CD4-positive, alpha-beta T cell (primary cell): ENCODE results near the gene CYTIP. TPM values are rescaled to one million over a fixed set of nuclear protein-coding genes. Genes with fewer than 3 reads are reported as not detected.

ENCODE experiments used
- ATAC-seq: fragments of 200-7000 bp; cut with Tn5 transposase; one replicate; pipeline ENCODE4 v1.10.0; 2022; ENCODE audit warnings: mild to moderate bottlenecking; ENCODE audit not compliant: poor library complexity
- CTCF ChIA-PET: fragments of 350-600 bp; sonication (Branson Sonifier 250); formaldehyde crosslinking; loops from one replicate; lab custom pipeline; 2021; ENCODE audit warnings: antibody characterized with exemption, inconsistent platforms; lab: Charles Lee
- POLR2A ChIA-PET: fragments of 350-600 bp; sonication (Branson Sonifier 250); formaldehyde crosslinking; loops from one replicate; lab custom pipeline; 2021; ENCODE audit warnings: antibody characterized with exemption, inconsistent platforms; lab: Charles Lee
- DNase-seq, 14 experiments: peaks; one replicate each; pipeline ENCODE4 v3.0.0-alpha.2; 2013 to 2020; ENCODE audit warnings: mixed read lengths in 2 of 14
- H3K27ac ChIP-seq, 2 donors: one replicate each; pipeline versions ENCODE4 v1.5.1 to v1.7.0; 2013; ENCODE audit warnings: low read length in 2 of 2, low read depth in 1 of 2, mild to moderate bottlenecking in 1 of 2
- H3K27me3 ChIP-seq, 2 experiments: 1 replicate in 1 of 2; 2 replicates in 1 of 2; pipeline versions ENCODE4 v1.6.1 to v1.7.0; 2013; ENCODE audit warnings: low read length in 2 of 2, control low read depth in 1 of 2, mild to moderate bottlenecking in 1 of 2, moderate library complexity in 1 of 2; ENCODE audit not compliant: insufficient read depth in 2 of 2, control insufficient read depth in 1 of 2
- H3K36me3 ChIP-seq: one replicate; pipeline ENCODE4 v1.6.1; 2013; ENCODE audit warnings: low read length, control low read depth; ENCODE audit not compliant: insufficient read depth
- H3K4me1 ChIP-seq: one replicate; pipeline ENCODE4 v1.6.1; 2013; ENCODE audit warnings: low read length, control low read depth; ENCODE audit not compliant: insufficient read depth
- H3K4me3 ChIP-seq: one replicate; pipeline ENCODE4 v1.5.1; 2013; ENCODE audit warnings: mild to moderate bottlenecking, low read length, moderate library complexity
- H3K9me3 ChIP-seq, 2 experiments: 1 replicate in 1 of 2; 2 replicates in 1 of 2; pipeline versions ENCODE4 v1.6.1 to v1.7.0; 2013; ENCODE audit warnings: low read length in 2 of 2, mild to moderate bottlenecking in 2 of 2, control low read depth in 1 of 2, moderate library complexity in 1 of 2; ENCODE audit not compliant: control insufficient read depth in 1 of 2, insufficient read depth in 1 of 2
- H3K27ac Mint-ChIP-seq: one replicate; pipeline ENCODE4 v1.8.0; 2020; ENCODE audit warnings: mixed read lengths
- H3K27me3 Mint-ChIP-seq: one replicate; pipeline ENCODE4 v1.8.0; 2021; ENCODE audit warnings: mixed read lengths
- H3K36me3 Mint-ChIP-seq: one replicate; pipeline ENCODE4 v1.8.0; 2021; ENCODE audit warnings: low read depth, mixed read lengths
- H3K4me1 Mint-ChIP-seq: one replicate; pipeline ENCODE4 v1.8.0; 2021; ENCODE audit warnings: low read depth, mixed read lengths
- H3K4me3 Mint-ChIP-seq: one replicate; pipeline ENCODE4 v1.8.0; 2020; ENCODE audit warnings: mild to moderate bottlenecking, mixed read lengths
- H3K9me3 Mint-ChIP-seq: one replicate; pipeline ENCODE4 v1.8.0; 2020; ENCODE audit warnings: mixed read lengths
- CTCF ChIP-seq: fragments of 200-600 bp; IDR thresholded peaks from one replicate; pipeline ENCODE4 v1.8.0; 2022; ENCODE audit warnings: antibody characterized with exemption, mild to moderate bottlenecking
- intact Hi-C, 2 experiments: fragments of 100-400 bp; cut with DNase I in 1 of 2; cut with micrococcal nuclease in 1 of 2; formaldehyde crosslinking; loops; one replicate each; pipeline versions ENCODE4 v1.15.1 to v1.9.0; 2023 to 2025; cut with DNase I, micrococcal nuclease
- total RNA-seq, 174 experiments: library from RNA in 2 of 174; stranded (reverse) in 2 of 174; gene quantifications; one replicate each; pipeline ENCODE4 v1.2.3 and lab custom pipeline; 2021 to 2026

Gene CYTIP
- total RNA-seq, 2 experiments from 2014 or later, result 474 to 490 TPM

DNA sequence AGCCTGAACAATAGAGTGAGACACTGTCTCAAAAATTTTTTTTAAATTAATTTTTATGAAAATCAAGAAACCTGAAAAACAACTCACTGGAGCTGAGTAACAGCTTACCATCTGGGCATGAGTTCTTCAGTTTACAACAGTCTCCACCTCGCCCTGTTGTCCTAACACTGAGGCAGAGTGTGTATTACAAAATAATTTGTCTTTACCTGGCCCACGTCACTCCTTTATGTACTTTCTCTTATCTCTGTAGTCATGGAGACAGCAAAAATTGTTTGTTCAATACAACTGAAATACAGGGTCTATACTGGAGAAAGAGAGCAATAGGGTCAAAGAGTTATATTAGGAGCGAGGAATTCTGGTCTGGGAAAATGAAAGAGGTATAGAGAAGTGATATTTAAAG is 48.1 kb downstream of the CYTIP start:
- peaks cover 49% of the 10 kb centered on the region for H3K36me3 Mint-ChIP-seq
- CTCF ChIA-PET, result no interaction called here
- H3K27me3 Mint-ChIP-seq, result no peaks in the 10 kb centered on the region
- POLR2A ChIA-PET, result interaction anchor here (0.7 to 1.3 kb wide), 3 partner anchors 8 to 68 kb away, joined by 3 read pairs; no protein-coding TSS in a partner anchor
- H3K4me1 Mint-ChIP-seq, result peaks cover 22% of the 10 kb centered on the region
- Histone ChIP-seq H3K9me3 (peaks cover 0 to 10% of the 10 kb centered on the region in 2 experiments), H3K4me1 (no peaks in the 10 kb centered on the region), H3K27ac (no peak overlapping the region), H3K4me3 (no peak overlapping the region), H3K36me3 (no peaks in the 10 kb centered on the region), H3K27me3 (no peaks in the 10 kb centered on the region)
- no peak overlapping the region for H3K27ac Mint-ChIP-seq
- peak; percentile 64 for ATAC-seq
- no peak for TF ChIP-seq CTCF
- H3K4me3 Mint-ChIP-seq, result no peak overlapping the region
- H3K9me3 Mint-ChIP-seq, result peaks cover 26% of the 10 kb centered on the region
- intact Hi-C loops, result loop anchor here in 1 of 2 experiments (2.0 kb wide), 1 partner anchor 15 kb away; no protein-coding TSS in a partner anchor
- peak in 1 of 14 experiments; percentile 35 for DNase-seq

DNA sequence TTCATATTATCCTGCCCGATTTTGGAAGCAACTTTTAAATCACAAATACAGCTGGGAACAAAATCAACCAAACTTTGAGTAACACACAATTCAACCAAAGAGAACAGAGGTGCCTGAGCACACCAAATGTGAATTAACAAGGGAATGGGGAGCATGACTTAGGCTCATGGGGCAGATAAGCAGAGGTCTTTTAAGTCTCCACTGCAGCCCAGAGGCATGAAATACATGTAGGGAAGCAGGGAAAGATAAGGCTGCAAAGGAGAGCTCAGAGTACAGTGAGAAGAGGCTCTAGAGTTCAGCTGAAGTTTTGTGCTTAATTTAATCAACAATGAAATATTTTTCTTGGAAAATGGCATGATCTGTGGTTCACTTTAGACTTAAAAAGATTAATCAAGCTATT is 49.0 kb downstream of the CYTIP start:
- no peak for TF ChIP-seq CTCF
- Mint-ChIP-seq H3K27ac (no peak overlapping the region), H3K36me3 (peaks cover 49% of the 10 kb centered on the region), H3K9me3 (peaks cover 25% of the 10 kb centered on the region), H3K27me3 (no peaks in the 10 kb centered on the region), H3K4me1 (peaks cover 20% of the 10 kb centered on the region), H3K4me3 (no peak overlapping the region)
- intact Hi-C loops, result loop anchor here in 1 of 2 experiments (2.0 kb wide), 1 partner anchor 14 kb away; no protein-coding TSS in a partner anchor
- ChIA-PET CTCF (no interaction called here), POLR2A (interaction anchor here (1.3 to 1.8 kb wide), 2 partner anchors 9 to 67 kb away, joined by 3 to 4 read pairs; no protein-coding TSS in a partner anchor)
- Histone ChIP-seq H3K4me3 (no peak overlapping the region), H3K36me3 (no peaks in the 10 kb centered on the region), H3K9me3 (peaks cover 0 to 15% of the 10 kb centered on the region in 2 experiments), H3K27me3 (no peaks in the 10 kb centered on the region), H3K4me1 (no peaks in the 10 kb centered on the region), H3K27ac (no peak overlapping the region)
- ATAC-seq (no peak), DNase-seq (no peak)

- no peak overlapping the region for H3K27ac ChIP-seq
- CTCF ChIA-PET, result no interaction called here
- no peak overlapping the region for H3K4me3 ChIP-seq
- no peaks in the 10 kb centered on the region for H3K27me3 Mint-ChIP-seq
- H3K4me1 Mint-ChIP-seq, result peaks cover 31% of the 10 kb centered on the region
- TF ChIP-seq CTCF, result no peak
- peaks cover 29% of the 10 kb centered on the region for H3K9me3 Mint-ChIP-seq
- H3K36me3 ChIP-seq, result no peaks in the 10 kb centered on the region
- DNase-seq, result no peak
- intact Hi-C loops, result no loop called here
- peaks cover 48% of the 10 kb centered on the region for H3K36me3 Mint-ChIP-seq
- POLR2A ChIA-PET, result interaction anchor here (0.7 to 1.8 kb wide), 2 partner anchors 11 to 60 kb away, joined by 3 to 4 read pairs; no protein-coding TSS in a partner anchor
- peaks cover 0 to 18% of the 10 kb centered on the region in 2 experiments for H3K9me3 ChIP-seq
- no peaks in the 10 kb centered on the region for H3K4me1 ChIP-seq
- no peak for ATAC-seq
- H3K4me3 Mint-ChIP-seq, result no peak overlapping the region
- H3K27me3 ChIP-seq, result no peaks in the 10 kb centered on the region
- H3K27ac Mint-ChIP-seq, result no peak overlapping the region
These were observed 50.5 kb downstream of the CYTIP start for GRCh38 chr2:157393348-157393747.
